Activated B cell treated with CpG ODN at 0.5 μM for 24 hours (primary cell): Measurements from ENCODE around the gene BAIAP3. TPM values are rescaled to one million over a fixed set of nuclear protein-coding genes. Genes with fewer than 3 reads are reported as not detected.

Experiments
- ATAC-seq: fragments of 200-7000 bp; cut with Tn5 transposase; one replicate; pipeline ENCODE4 v1.10.0; 2021; ENCODE audit warnings: low read depth, mild to moderate bottlenecking, moderate library complexity
- CTCF ChIA-PET: fragments of 350-600 bp; sonication (Branson Sonifier 250); formaldehyde crosslinking; loops from one replicate; lab custom pipeline; 2021; ENCODE audit warnings: antibody characterized with exemption; lab: Charles Lee
- POLR2A ChIA-PET: fragments of 350-600 bp; sonication (Branson Sonifier 250); formaldehyde crosslinking; loops from one replicate; lab custom pipeline; 2021; ENCODE audit warnings: antibody characterized with exemption; lab: Charles Lee
- DNase-seq: peaks from one replicate; pipeline ENCODE4 v3.0.0; 2022
- H3K27ac Mint-ChIP-seq: one replicate; pipeline ENCODE4 v1.8.0; 2020; ENCODE audit warnings: mixed read lengths
- H3K27me3 Mint-ChIP-seq: one replicate; pipeline ENCODE4 v1.8.0; 2021; ENCODE audit warnings: mixed read lengths
- H3K36me3 Mint-ChIP-seq: one replicate; pipeline ENCODE4 v1.8.0; 2021; ENCODE audit warnings: low read depth, mixed read lengths
- H3K4me1 Mint-ChIP-seq: one replicate; pipeline ENCODE4 v1.8.0; 2021; ENCODE audit warnings: mixed read lengths
- H3K4me3 Mint-ChIP-seq: one replicate; pipeline ENCODE4 v1.8.0; 2020; ENCODE audit warnings: mild to moderate bottlenecking, mixed read lengths
- H3K9me3 Mint-ChIP-seq: one replicate; pipeline ENCODE4 v1.8.0; 2020; ENCODE audit warnings: mixed read lengths
- intact Hi-C: fragments of 100-400 bp; cut with micrococcal nuclease; formaldehyde crosslinking; loops from one replicate; pipeline ENCODE4 v1.15.1; 2024
- total RNA-seq: library from RNA; stranded (reverse); gene quantifications from 2 replicates; pipeline ENCODE4 v1.2.3, GENCODE V29; 2022
- TF ChIP-seq, protein P1 (sequence below): fragments of 200-600 bp; IDR thresholded peaks from one replicate; pipeline ENCODE4 v1.8.0; 2022; ENCODE audit warnings: antibody characterized with exemption, mild to moderate bottlenecking

The BAIAP3 gene, protein sequence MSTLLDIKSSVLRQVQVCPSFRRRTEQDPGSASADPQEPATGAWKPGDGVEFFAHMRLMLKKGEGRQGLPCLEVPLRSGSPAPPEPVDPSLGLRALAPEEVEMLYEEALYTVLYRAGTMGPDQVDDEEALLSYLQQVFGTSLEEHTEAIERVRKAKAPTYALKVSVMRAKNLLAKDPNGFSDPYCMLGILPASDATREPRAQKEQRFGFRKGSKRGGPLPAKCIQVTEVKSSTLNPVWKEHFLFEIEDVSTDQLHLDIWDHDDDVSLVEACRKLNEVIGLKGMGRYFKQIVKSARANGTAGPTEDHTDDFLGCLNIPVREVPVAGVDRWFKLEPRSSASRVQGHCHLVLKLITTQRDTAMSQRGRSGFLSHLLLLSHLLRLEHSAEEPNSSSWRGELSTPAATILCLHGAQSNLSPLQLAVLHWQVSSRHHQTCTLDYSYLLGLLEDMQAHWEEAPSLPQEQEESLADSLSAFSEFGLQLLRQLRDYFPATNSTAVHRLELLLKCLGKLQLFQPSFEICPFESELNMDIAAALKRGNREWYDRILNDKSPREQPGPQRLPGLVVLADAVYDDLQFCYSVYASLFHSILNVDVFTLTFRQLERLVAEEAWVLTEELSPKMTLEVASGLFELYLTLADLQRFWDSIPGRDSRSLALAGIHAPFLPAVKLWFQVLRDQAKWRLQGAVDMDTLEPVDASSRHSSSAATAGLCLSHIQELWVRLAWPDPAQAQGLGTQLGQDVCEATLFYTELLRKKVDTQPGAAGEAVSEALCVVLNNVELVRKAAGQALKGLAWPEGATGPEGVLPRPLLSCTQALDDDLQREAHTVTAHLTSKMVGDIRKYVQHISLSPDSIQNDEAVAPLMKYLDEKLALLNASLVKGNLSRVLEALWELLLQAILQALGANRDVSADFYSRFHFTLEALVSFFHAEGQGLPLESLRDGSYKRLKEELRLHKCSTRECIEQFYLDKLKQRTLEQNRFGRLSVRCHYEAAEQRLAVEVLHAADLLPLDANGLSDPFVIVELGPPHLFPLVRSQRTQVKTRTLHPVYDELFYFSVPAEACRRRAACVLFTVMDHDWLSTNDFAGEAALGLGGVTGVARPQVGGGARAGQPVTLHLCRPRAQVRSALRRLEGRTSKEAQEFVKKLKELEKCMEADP
- total RNA-seq: 6.5 and 8.5 TPM in 2 replicates

DNA sequence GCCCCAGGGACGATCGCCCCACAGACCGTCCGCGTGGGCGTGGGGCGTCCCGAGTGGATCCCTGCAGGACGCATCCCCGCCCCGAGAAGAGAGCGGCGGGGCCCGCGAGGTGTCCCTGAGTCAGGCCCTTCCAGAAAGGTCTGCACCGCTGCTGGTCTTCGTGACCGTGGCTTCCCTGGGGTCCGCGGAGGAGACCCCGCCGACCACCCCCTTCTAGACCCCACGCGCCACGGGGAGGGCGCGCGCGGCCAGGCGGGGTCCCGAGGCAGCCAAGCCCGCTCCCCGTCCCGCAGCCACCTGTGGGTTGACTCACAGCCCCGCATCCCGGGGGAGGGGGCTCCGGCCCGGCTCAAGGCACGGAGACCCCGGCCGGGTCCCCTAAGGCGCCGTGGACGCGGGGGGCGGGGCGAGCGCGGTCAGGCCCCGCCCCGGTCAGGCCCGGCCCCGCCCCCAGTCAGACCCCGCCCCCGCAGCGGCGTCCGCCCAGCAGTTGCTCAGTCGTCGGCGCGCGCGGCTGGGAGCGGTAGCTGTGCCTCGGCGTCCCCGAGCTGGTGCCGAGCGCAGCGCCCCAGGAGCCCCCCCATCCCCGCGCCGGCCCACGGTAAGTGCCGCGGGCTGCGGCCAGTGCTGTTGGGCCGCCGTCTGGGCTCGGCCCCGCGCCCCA, at the start of gene BAIAP3:
Gene BAIAP3 (plus strand): TSS at position 497 of the 664 bp plus-strand sequence. CDS start 4,905 bp downstream, outside the sequence.
- TF ChIP-seq, protein P1, sequence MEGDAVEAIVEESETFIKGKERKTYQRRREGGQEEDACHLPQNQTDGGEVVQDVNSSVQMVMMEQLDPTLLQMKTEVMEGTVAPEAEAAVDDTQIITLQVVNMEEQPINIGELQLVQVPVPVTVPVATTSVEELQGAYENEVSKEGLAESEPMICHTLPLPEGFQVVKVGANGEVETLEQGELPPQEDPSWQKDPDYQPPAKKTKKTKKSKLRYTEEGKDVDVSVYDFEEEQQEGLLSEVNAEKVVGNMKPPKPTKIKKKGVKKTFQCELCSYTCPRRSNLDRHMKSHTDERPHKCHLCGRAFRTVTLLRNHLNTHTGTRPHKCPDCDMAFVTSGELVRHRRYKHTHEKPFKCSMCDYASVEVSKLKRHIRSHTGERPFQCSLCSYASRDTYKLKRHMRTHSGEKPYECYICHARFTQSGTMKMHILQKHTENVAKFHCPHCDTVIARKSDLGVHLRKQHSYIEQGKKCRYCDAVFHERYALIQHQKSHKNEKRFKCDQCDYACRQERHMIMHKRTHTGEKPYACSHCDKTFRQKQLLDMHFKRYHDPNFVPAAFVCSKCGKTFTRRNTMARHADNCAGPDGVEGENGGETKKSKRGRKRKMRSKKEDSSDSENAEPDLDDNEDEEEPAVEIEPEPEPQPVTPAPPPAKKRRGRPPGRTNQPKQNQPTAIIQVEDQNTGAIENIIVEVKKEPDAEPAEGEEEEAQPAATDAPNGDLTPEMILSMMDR: no peak
- Mint-ChIP-seq H3K4me1 (peaks cover 36% of the 10 kb centered on the region), H3K36me3 (no peaks in the 10 kb centered on the region), H3K9me3 (no peaks in the 10 kb centered on the region), H3K4me3 (peak within 1 kb of the TSS; percentile 78), H3K27me3 (peaks cover 7% of the 10 kb centered on the region), H3K27ac (peak within 1 kb of the TSS; percentile 41)
- ATAC-seq (peak; percentile 64), DNase-seq (peak; percentile 53)
- POLR2A ChIA-PET: interaction anchor here (2.4 to 3.9 kb wide), 2 partner anchors 9 to 23 kb away, joined by 17 to 26 read pairs; partner anchors contain the start of gene UBE2I
- CTCF ChIA-PET: no interaction called here
- intact Hi-C loops: loop anchor here (1.0 kb wide), 1 partner anchor 10 kb away; no protein-coding TSS in a partner anchor

DNA sequence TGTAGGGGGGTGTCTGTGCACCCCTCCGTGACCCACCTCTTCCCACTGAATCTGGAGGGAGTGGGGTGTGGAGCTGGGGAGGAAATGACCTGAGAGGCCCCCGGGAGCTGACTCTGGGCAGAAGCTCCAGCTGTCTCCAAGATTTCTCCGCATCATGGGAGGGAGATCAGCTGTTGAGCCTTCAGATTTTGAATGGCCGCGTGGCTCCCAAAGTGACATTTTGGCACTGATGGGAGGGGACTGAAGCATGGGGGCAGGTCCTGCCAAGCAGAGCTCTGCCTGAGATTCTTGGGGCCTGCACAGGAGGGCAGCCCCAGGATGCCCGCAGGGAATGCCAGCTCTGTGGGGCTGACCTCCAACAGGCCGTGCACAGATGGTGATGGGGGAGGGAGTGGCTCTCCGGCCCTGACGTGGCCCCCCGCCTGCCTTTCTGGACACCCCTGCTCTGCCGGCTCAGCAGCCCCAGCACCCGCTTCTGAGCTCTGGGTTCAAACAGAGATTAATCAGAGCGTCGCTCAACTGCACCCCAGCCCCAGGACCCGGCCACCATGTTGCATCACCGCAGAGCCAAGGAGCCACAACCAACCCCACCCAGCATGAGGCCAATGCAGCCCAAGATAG, 49.3 kb upstream of the BAIAP3 start:
- Mint-ChIP-seq H3K9me3 (no peaks in the 10 kb centered on the region), H3K27me3 (peaks cover 12% of the 10 kb centered on the region), H3K36me3 (no peaks in the 10 kb centered on the region), H3K27ac (no peak overlapping the region), H3K4me3 (no peak overlapping the region), H3K4me1 (peaks cover 4% of the 10 kb centered on the region)
- ChIA-PET CTCF (no interaction called here), POLR2A (no interaction called here)
- TF ChIP-seq, protein P1: no peak
- no peak for ATAC-seq
- intact Hi-C loops: no loop called here
- DNase-seq: no peak

DNA sequence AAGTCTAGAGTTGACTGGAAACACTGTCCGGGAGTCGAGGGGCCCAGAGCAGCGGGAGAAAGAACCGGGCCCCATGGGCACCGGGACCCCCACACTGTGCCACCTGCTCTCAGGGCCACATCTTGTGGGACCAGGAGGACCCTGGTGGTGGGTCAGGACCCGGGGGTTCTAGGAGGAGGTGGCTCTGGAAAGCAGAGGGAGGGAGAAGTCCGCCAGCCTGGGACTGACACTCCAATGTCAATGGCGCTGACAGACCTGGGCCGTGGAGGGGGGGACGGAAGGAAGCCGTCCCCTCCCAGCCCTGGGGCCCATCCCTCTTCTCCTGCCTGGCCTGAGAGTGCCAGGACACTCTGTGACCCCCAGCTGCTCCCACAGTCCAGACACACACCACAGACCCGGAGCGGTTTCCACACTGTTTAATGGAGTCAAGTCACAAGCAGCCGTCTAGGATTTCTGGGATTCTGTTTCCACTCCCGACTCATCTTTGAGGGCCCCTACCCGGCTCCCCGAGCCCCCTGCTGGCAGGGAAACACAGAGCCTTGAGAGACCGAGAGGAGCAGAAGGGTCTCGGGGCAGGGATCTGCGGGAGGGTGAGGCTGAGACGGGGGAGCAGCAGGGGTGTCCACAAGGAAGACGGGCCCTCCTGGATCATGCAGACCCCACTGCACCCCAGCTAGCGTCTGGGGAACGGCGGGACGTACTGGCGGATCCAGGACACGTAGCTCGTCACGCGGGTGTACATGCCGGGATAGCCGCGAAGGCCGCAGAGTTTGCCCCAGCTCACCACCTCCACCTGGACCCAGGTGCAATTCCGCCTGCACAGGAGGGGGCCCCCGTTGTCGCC, 47.6 kb upstream of the BAIAP3 start:
- Mint-ChIP-seq H3K4me3 (no peak overlapping the region), H3K9me3 (no peaks in the 10 kb centered on the region), H3K4me1 (peaks cover 7% of the 10 kb centered on the region), H3K27ac (no peak overlapping the region), H3K36me3 (no peaks in the 10 kb centered on the region), H3K27me3 (peaks cover 19% of the 10 kb centered on the region)
- intact Hi-C loops: no loop called here
- POLR2A ChIA-PET: no interaction called here
- CTCF ChIA-PET: no interaction called here
- DNase-seq (no peak), ATAC-seq (no peak)
- TF ChIP-seq, protein P1: no peak

DNA sequence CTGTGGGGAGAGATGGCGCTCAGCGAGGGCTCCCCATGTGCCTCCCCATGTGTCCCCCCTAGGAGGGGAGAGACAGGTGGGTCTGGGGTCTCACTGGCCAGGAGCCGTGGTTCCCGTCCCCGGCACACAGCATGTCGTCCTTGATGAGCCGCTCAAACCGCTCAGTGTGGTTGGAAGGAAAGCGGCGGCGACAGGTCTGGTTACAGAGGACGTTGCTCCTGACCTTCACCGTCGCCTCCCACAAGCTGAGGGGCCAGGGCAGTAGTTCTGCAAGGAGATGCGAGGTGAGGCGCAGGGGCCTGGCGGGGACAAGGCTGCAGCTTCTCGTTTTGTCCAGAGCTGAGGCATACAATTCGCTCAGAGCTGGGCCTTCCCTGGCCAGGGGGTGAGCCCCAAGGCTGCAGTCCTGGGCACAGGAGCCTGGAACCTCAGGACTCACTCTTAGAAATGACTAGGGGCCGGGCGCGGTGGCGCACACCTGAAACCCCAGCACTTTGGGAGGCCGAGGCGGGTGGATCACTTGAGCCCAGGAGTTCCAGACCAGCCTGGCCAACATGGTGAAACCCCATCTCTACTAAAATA, 46.8 kb upstream of the BAIAP3 start:
- Mint-ChIP-seq H3K36me3 (no peaks in the 10 kb centered on the region), H3K27me3 (peaks cover 24% of the 10 kb centered on the region), H3K4me3 (no peak overlapping the region), H3K9me3 (no peaks in the 10 kb centered on the region), H3K4me1 (peaks cover 7% of the 10 kb centered on the region), H3K27ac (no peak overlapping the region)
- intact Hi-C loops: no loop called here
- TF ChIP-seq, protein P1: no peak
- POLR2A ChIA-PET: no interaction called here
- CTCF ChIA-PET: no interaction called here
- DNase-seq: no peak
- no peak for ATAC-seq
